ENCODE measurements around the gene BAG3. TPM values are rescaled to one million over a fixed set of nuclear protein-coding genes. Genes with fewer than 3 reads are reported as not detected.
"Not testable (repeated sequence)": the region's sequence is repeated elsewhere in the genome, so short reads cannot be mapped to it uniquely, and the experiment has no call there.

Gene BAG3
- polyA plus RNA-seq, 3 donors = 12.1 to 90.9 (median 44.0) TPM

- no peak overlapping the region for H3K27ac ChIP-seq (ENCODE audit: low read depth, low read length)
- WGBS, 3 donors = 85 to 91% (median 89%) methylated on average over 6 to 7 of the region's 7 CpGs
Observed at GRCh38 chr10:119679480-119679829, 28.3 kb downstream of the BAG3 start.

GRCh38 chr10:119680050-119680449 is 28.9 kb downstream of the BAG3 start:
- WGBS, 3 donors = 40 to 86% (median 44%) methylated on average over 4 of the region's 4 CpGs
- no peak overlapping the region for H3K27ac ChIP-seq (ENCODE audit: low read depth, low read length)

- 48 to 65% (median 48%) methylated on average over 9 of the region's 9 CpGs for WGBS, 3 donors
Observed at GRCh38 chr10:119680650-119681081, 29.5 kb downstream of the BAG3 start.

GRCh38 chr10:119686465-119687191 is 35.4 kb downstream of the BAG3 start:
- H3K27ac ChIP-seq (ENCODE audit: low read depth, low read length) = no peak overlapping the region
- WGBS, 3 donors = 18 to 26% (median 18%) methylated on average over 24 of the region's 24 CpGs

More at GRCh38 chr10:119680650-119681081, 29.5 kb downstream of the BAG3 start:
- H3K27ac ChIP-seq (ENCODE audit: low read depth, low read length) = no peak overlapping the region

- no peak overlapping the region for H3K27ac ChIP-seq (ENCODE audit: low read depth, low read length)
- WGBS, 3 donors = 68 to 73% (median 71%) methylated on average over 10 of the region's 10 CpGs
Observed at GRCh38 chr10:119687192-119688032, 36.2 kb downstream of the BAG3 start.

GRCh38 chr10:119688033-119688508 is 36.9 kb downstream of the BAG3 start:
- WGBS, 3 donors = 81 to 91% (median 87%) methylated on average over 4 of the region's 4 CpGs
- H3K27ac ChIP-seq (ENCODE audit: low read depth, low read length) = no peak overlapping the region

- whole genome bisulfite sequencing, 3 donors = 83 to 88% (median 85%) methylated on average over 6 of the region's 6 CpGs
- H3K27ac ChIP-seq (ENCODE audit: low read depth, low read length) = no peak overlapping the region
Observed at GRCh38 chr10:119689016-119689580, 37.9 kb downstream of the BAG3 start.

- 81 to 89% (median 84%) methylated on average over 3 of the region's 3 CpGs for WGBS, 3 donors
- no peak overlapping the region for H3K27ac ChIP-seq (ENCODE audit: low read depth, low read length)
Observed at GRCh38 chr10:119691726-119692125, 40.5 kb downstream of the BAG3 start.

- no peak overlapping the region for H3K27ac ChIP-seq (ENCODE audit: low read depth, low read length)
- 74 to 79% (median 79%) methylated on average over 6 of the region's 6 CpGs for WGBS, 3 donors
Observed at GRCh38 chr10:119693262-119693957, 42.2 kb downstream of the BAG3 start.

GRCh38 chr10:119694608-119695007 is 43.4 kb downstream of the BAG3 start:
- WGBS, 3 donors = 87 to 92% (median 90%) methylated on average over 7 of the region's 7 CpGs
- no peak overlapping the region for H3K27ac ChIP-seq (ENCODE audit: low read depth, low read length)

GRCh38 chr10:119700321-119700954 is 49.3 kb downstream of the BAG3 start:
- WGBS, 3 donors = 73 to 89% (median 78%) methylated on average over 4 of the region's 4 CpGs
- H3K27ac ChIP-seq (ENCODE audit: low read depth, low read length) = no peak overlapping the region

GRCh38 chr10:119701861-119702260 is 50.7 kb downstream of the BAG3 start:
- 49 to 54% (median 53%) methylated on average over 7 of the region's 7 CpGs for WGBS, 3 donors
- H3K27ac ChIP-seq (ENCODE audit: low read depth, low read length) = no peak overlapping the region

GRCh38 chr10:119702583-119702982 is 51.4 kb downstream of the BAG3 start:
- H3K27ac ChIP-seq (ENCODE audit: low read depth, low read length) = no peak overlapping the region
- WGBS, 3 donors = 80 to 86% (median 80%) methylated on average over 2 of the region's 2 CpGs

- no peak overlapping the region for H3K27ac ChIP-seq (ENCODE audit: low read depth, low read length)
- WGBS, 3 donors = 78 to 84% (median 82%) methylated on average over 8 to 9 of the region's 9 CpGs
Observed at GRCh38 chr10:119703903-119704508, 52.8 kb downstream of the BAG3 start.

GRCh38 chr10:119705434-119705831 is 54.3 kb downstream of the BAG3 start:
- H3K27ac ChIP-seq (ENCODE audit: low read depth, low read length) = no peak overlapping the region
- 84 to 87% (median 87%) methylated on average over 3 of the region's 3 CpGs for WGBS, 3 donors

- no peak overlapping the region for H3K27ac ChIP-seq (ENCODE audit: low read depth, low read length)
- 74 to 76% (median 74%) methylated on average over 7 of the region's 7 CpGs for WGBS, 3 donors
Observed at GRCh38 chr10:119706521-119707278, 55.5 kb downstream of the BAG3 start.

- 84 to 85% (median 84%) methylated on average over 5 of the region's 5 CpGs for WGBS, 3 donors
- not testable (repeated sequence) for H3K27ac ChIP-seq (ENCODE audit: low read depth, low read length)
Observed at GRCh38 chr10:119707331-119707730, 56.2 kb downstream of the BAG3 start.
